ENCODE measurements around the gene INMT.

GRCh38 chr7:30713392-30713791, 38.5 kb upstream of the INMT start:
- TF ChIP-seq, protein P1, sequence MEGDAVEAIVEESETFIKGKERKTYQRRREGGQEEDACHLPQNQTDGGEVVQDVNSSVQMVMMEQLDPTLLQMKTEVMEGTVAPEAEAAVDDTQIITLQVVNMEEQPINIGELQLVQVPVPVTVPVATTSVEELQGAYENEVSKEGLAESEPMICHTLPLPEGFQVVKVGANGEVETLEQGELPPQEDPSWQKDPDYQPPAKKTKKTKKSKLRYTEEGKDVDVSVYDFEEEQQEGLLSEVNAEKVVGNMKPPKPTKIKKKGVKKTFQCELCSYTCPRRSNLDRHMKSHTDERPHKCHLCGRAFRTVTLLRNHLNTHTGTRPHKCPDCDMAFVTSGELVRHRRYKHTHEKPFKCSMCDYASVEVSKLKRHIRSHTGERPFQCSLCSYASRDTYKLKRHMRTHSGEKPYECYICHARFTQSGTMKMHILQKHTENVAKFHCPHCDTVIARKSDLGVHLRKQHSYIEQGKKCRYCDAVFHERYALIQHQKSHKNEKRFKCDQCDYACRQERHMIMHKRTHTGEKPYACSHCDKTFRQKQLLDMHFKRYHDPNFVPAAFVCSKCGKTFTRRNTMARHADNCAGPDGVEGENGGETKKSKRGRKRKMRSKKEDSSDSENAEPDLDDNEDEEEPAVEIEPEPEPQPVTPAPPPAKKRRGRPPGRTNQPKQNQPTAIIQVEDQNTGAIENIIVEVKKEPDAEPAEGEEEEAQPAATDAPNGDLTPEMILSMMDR (IDR thresholded peaks at IDR 0.05; ENCODE audit: low read length) = no peak
- no peak for TF ChIP-seq EZH2 (optimal IDR thresholded peaks at IDR 0.05; ENCODE audit: low read depth, low read length)
